ENCODE results near the gene KRTDAP.

The KRTDAP gene

GRCh38 chr19:35490364-35490763, at the start of gene KRTDAP:
KRTDAP (minus strand) TSS chr19:35490464; CDS start chr19:35490442, 22 bp downstream.
- DNase-seq (ENCODE audit: low read depth, low spot score), result no peak

GRCh38 chr19:35539850-35540249, 49.6 kb upstream of the KRTDAP start:
- no peak for DNase-seq (ENCODE audit: low read depth, low spot score)

GRCh38 chr19:35539314-35539713, 49.0 kb upstream of the KRTDAP start:
- no peak for DNase-seq (ENCODE audit: low read depth, low spot score)

GRCh38 chr19:35534803-35535480, 44.7 kb upstream of the KRTDAP start:
- no peak for DNase-seq (ENCODE audit: low read depth, low spot score)

- DNase-seq (ENCODE audit: low read depth, low spot score), result no peak
Measured at GRCh38 chr19:35533822-35534392, 43.6 kb upstream of the KRTDAP start.

- no peak for DNase-seq (ENCODE audit: low read depth, low spot score)
Measured at GRCh38 chr19:35533201-35533821, 43.0 kb upstream of the KRTDAP start, which contains the start of gene GAPDHS. GAPDHS (plus strand) TSS chr19:35533456; CDS start chr19:35533528, 72 bp downstream.

- no peak for DNase-seq (ENCODE audit: low read depth, low spot score)
Measured at GRCh38 chr19:35531291-35531690, 41.0 kb upstream of the KRTDAP start.

GRCh38 chr19:35529241-35530218, 39.3 kb upstream of the KRTDAP start:
- DNase-seq (ENCODE audit: low read depth, low spot score), result no peak

GRCh38 chr19:35528218-35529038, 38.2 kb upstream of the KRTDAP start, which contains the start of gene SBSN:
SBSN (minus strand) TSS chr19:35528311; CDS start chr19:35528281, 30 bp downstream.
- DNase-seq (ENCODE audit: low read depth, low spot score), result no peak

GRCh38 chr19:35525873-35526272, 35.6 kb upstream of the KRTDAP start:
- no peak for DNase-seq (ENCODE audit: low read depth, low spot score)

GRCh38 chr19:35524181-35524837, 34.0 kb upstream of the KRTDAP start:
- DNase-seq (ENCODE audit: low read depth, low spot score), result no peak

GRCh38 chr19:35522745-35523327, 32.6 kb upstream of the KRTDAP start:
- DNase-seq (ENCODE audit: low read depth, low spot score), result no peak

GRCh38 chr19:35521124-35521743, 31.0 kb upstream of the KRTDAP start:
- no peak for DNase-seq (ENCODE audit: low read depth, low spot score)

GRCh38 chr19:35519291-35519690, 29.0 kb upstream of the KRTDAP start:
- no peak for DNase-seq (ENCODE audit: low read depth, low spot score)

- no peak for DNase-seq (ENCODE audit: low read depth, low spot score)
Measured at GRCh38 chr19:35518313-35518712, 28.0 kb upstream of the KRTDAP start.

GRCh38 chr19:35517342-35517741, 27.1 kb upstream of the KRTDAP start:
- DNase-seq (ENCODE audit: low read depth, low spot score), result no peak

GRCh38 chr19:35516310-35516709, 26.0 kb upstream of the KRTDAP start:
- no peak for DNase-seq (ENCODE audit: low read depth, low spot score)

GRCh38 chr19:35514282-35514809, 24.1 kb upstream of the KRTDAP start:
- DNase-seq (ENCODE audit: low read depth, low spot score), result no peak

- no peak for DNase-seq (ENCODE audit: low read depth, low spot score)
Measured at GRCh38 chr19:35513628-35514281, 23.5 kb upstream of the KRTDAP start, which contains the start of gene DMKN. DMKN (minus strand) TSS chr19:35513649; CDS start chr19:35513475, 174 bp downstream.
